ENCODE measurements around the gene STX4. TPM values are rescaled to one million over a fixed set of nuclear protein-coding genes. Genes with fewer than 3 reads are reported as not detected.

The STX4 gene
- total and polyA plus RNA-seq, 9 of the 15 experiments (the other 6 are each of a cell fraction or from before 2014, with no cell fraction given): 3.2 to 48.0 (median 21.5) TPM

DNA sequence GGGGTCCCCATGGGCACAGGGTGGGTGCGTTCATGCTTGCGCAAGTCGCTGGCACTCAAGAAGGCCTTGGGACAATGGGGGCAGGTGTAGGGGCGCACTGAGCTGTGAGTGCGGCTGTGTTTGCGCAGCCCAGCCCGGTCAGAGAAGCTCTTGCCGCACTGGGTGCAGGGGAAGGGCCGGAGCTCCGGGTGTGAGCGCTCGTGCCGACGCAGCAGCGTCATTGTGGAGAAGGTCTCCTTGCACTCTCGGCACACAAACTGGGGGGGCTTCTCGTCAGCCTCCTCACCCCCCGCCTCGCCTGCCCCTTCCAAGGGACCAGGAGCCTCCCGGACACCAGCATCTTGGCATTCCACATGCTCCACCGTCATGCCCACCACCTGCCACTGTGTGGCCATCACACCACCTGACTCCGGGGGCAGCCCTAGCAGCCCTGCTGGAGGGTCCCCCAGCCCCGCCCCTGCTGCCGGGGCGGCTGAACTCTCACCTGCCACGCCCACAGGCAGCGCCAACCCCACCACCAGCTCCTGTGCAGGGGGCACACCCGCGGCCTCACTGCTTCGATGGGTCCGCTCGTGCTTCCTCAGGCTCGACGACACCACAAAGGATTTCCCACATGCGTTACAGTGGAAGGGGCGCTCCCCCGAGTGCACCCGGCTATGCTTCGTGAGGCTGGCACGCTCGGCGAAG lies 27.9 kb downstream of the STX4 start:
- peaks cover 11% of the 10 kb centered on the region; the same call in 2 of the 3 replicates for H3K79me2 ChIP-seq (ENCODE audit: control insufficient read depth, insufficient read depth, low read length)
- H4K20me1 ChIP-seq (replicated peaks; ENCODE audit: control insufficient read depth, insufficient read depth, low read length): no peaks in the 10 kb centered on the region
- intact Hi-C loops (cut with micrococcal nuclease) (no loop called here), in situ Hi-C loops (cut with MboI) (no loop called here)
- peaks cover 42% of the 10 kb centered on the region; the same call in 2 of the 3 replicates for H3K36me3 ChIP-seq (ENCODE audit: control insufficient read depth, insufficient read depth, low read length)
- H3K4me1 ChIP-seq (replicated peaks in 1 of 2; ENCODE audit: control insufficient read depth in 2 of 2, insufficient read depth in 2 of 2, low read length in 2 of 2): peaks cover 0 to 19% of the 10 kb centered on the region in 2 experiments; a peak in 3 of 5 replicates
- H3K4me2 ChIP-seq (ENCODE audit: insufficient read depth, low read length): no peak overlapping the region
- CTCF ChIA-PET (ENCODE audit: low intra/inter-chr PET ratio): no interaction called here
- no peak overlapping the region for H2AFZ ChIP-seq (ENCODE audit: low read depth, low read length)
- H3K9me3 ChIP-seq (replicated peaks; ENCODE audit: control insufficient read depth, insufficient read depth, low read depth, low read length): no peaks in the 10 kb centered on the region
- BruUV-seq (replicated peaks): no TSS peak
- H3K9ac ChIP-seq (ENCODE audit: insufficient read depth in 1 of 2, low read depth in 2 of 2, low read length in 2 of 2): no peak overlapping the region
- 96% methylated on average over 32 of the region's 42 CpGs for WGBS (ENCODE audit: insufficient coverage, low coverage, missing lambda C conversion rate)
- no peak overlapping the region for H3K27ac ChIP-seq (ENCODE audit: extremely low read depth, low read depth, low read length)
- H3K27me3 ChIP-seq (ENCODE audit: control insufficient read depth in 2 of 2, insufficient read depth in 2 of 2, low read length in 2 of 2): no peaks in the 10 kb centered on the region
- ATAC-seq: no peak
- FAIRE-seq: no peak
- POLR2A ChIA-PET: interaction anchor here (0.7 kb wide), 1 partner anchor 11 kb away, joined by 3 read pairs; no protein-coding TSS in a partner anchor
- no peaks in the 10 kb centered on the region for H3K9me1 ChIP-seq (ENCODE audit: control insufficient read depth, insufficient read depth, low read length)
- no peak for DNase-seq (ENCODE audit: extremely low read depth in 1 of 4, low spot score in 3 of 4)
- no peak overlapping the region for H3K4me3 ChIP-seq
- TF ChIP-seq NCOA6 (IDR thresholded peaks at IDR 0.05) (no peak), POLR2G (IDR thresholded peaks at IDR 0.05; ENCODE audit: low read depth, low read length) (peak; percentile 29; the same call in 1 of the 2 replicates)

GRCh38 chr16:31061813-31062440 lies 28.6 kb downstream of the STX4 start:
- Histone ChIP-seq H3K9ac (ENCODE audit: insufficient read depth in 1 of 2, low read depth in 2 of 2, low read length in 2 of 2) (no peak overlapping the region), H4K20me1 (replicated peaks; ENCODE audit: control insufficient read depth, insufficient read depth, low read length) (no peaks in the 10 kb centered on the region), H3K4me2 (ENCODE audit: insufficient read depth, low read length) (no peak overlapping the region), H3K4me1 (replicated peaks in 1 of 2; ENCODE audit: control insufficient read depth in 2 of 2, insufficient read depth in 2 of 2, low read length in 2 of 2) (peaks cover 0 to 19% of the 10 kb centered on the region in 2 experiments; a peak in 3 of 5 replicates), H3K27ac (ENCODE audit: extremely low read depth, low read depth, low read length) (no peak overlapping the region), H3K36me3 (ENCODE audit: control insufficient read depth, insufficient read depth, low read length) (peaks cover 42% of the 10 kb centered on the region; the same call in 2 of the 3 replicates), H3K4me3 (no peak overlapping the region), H3K79me2 (ENCODE audit: control insufficient read depth, insufficient read depth, low read length) (peaks cover 17% of the 10 kb centered on the region; the same call in 2 of the 3 replicates), H3K9me3 (replicated peaks; ENCODE audit: control insufficient read depth, insufficient read depth, low read depth, low read length) (no peaks in the 10 kb centered on the region), H3K9me1 (ENCODE audit: control insufficient read depth, insufficient read depth, low read length) (no peaks in the 10 kb centered on the region), H3K27me3 (ENCODE audit: control insufficient read depth in 2 of 2, insufficient read depth in 2 of 2, low read length in 2 of 2) (no peaks in the 10 kb centered on the region), H2AFZ (ENCODE audit: low read depth, low read length) (no peak overlapping the region)
- ChIA-PET CTCF (ENCODE audit: low intra/inter-chr PET ratio) (no interaction called here), POLR2A (interaction anchor here (0.6 kb wide), 1 partner anchor 10 kb away, joined by 3 read pairs; no protein-coding TSS in a partner anchor)
- ATAC-seq (no peak), FAIRE-seq (no peak), DNase-seq (ENCODE audit: extremely low read depth in 1 of 4, low spot score in 3 of 4) (no peak)
- intact Hi-C loops (cut with micrococcal nuclease): no loop called here
- BruUV-seq (replicated peaks): no TSS peak
- TF ChIP-seq ZC3H4 (CRISPR knock-in tag; IDR thresholded peaks at IDR 0.05; ENCODE audit: borderline replicate concordance): no peak
- 97% methylated on average over 35 of the region's 54 CpGs for WGBS (ENCODE audit: insufficient coverage, low coverage, missing lambda C conversion rate)
- in situ Hi-C loops (cut with MboI): no loop called here

All from K562 (cell line).